ENCODE results near the gene FKBP5.
A peak's percentile ranks its signal among the peaks of the same experiment; 100 is the strongest.
"Not testable (repeated sequence)": the region's sequence is repeated elsewhere in the genome, so short reads cannot be mapped to it uniquely, and the experiment has no call there.

The FKBP5 gene

GRCh38 chr6:35688605-35689322 is at the start of gene FKBP5:
TSS of gene FKBP5 (minus strand) at chr6:35688915. CDS start at chr6:35642824, 46,091 bp downstream.
- DNase-seq (ENCODE audit: low read depth) = peak; percentile 85

GRCh38 chr6:35737413-35738211 is 48.9 kb upstream of the FKBP5 start:
- no peak for DNase-seq (ENCODE audit: low read depth)

GRCh38 chr6:35736982-35737412 is 48.3 kb upstream of the FKBP5 start, which contains the start of gene ARMC12:
TSS of gene ARMC12 (plus strand) at chr6:35737032. CDS start at chr6:35737109, 77 bp downstream.
- DNase-seq (ENCODE audit: low read depth) = no peak

GRCh38 chr6:35736253-35736894 is 47.7 kb upstream of the FKBP5 start:
- DNase-seq (ENCODE audit: low read depth) = peak; percentile 73

GRCh38 chr6:35735452-35735851 is 46.7 kb upstream of the FKBP5 start:
- no peak for DNase-seq (ENCODE audit: low read depth)

GRCh38 chr6:35734319-35734718 is 45.6 kb upstream of the FKBP5 start:
- not testable (repeated sequence) for DNase-seq (ENCODE audit: low read depth)

- DNase-seq (ENCODE audit: low read depth) = no peak
Observed at GRCh38 chr6:35733633-35734032, 44.9 kb upstream of the FKBP5 start.

- peak; percentile 89 for DNase-seq (ENCODE audit: low read depth)
Observed at GRCh38 chr6:35731736-35732532, 43.2 kb upstream of the FKBP5 start.

GRCh38 chr6:35731414-35731735 is 42.7 kb upstream of the FKBP5 start:
- peak; percentile 84 for DNase-seq (ENCODE audit: low read depth)

- no peak for DNase-seq (ENCODE audit: low read depth)
Observed at GRCh38 chr6:35730745-35731413, 42.2 kb upstream of the FKBP5 start.

- DNase-seq (ENCODE audit: low read depth) = no peak
Observed at GRCh38 chr6:35729722-35730121, 41.0 kb upstream of the FKBP5 start.

- no peak for DNase-seq (ENCODE audit: low read depth)
Observed at GRCh38 chr6:35728683-35729678, 40.3 kb upstream of the FKBP5 start.

GRCh38 chr6:35727935-35728682 is 39.4 kb upstream of the FKBP5 start:
- peak; percentile 79 for DNase-seq (ENCODE audit: low read depth)

- DNase-seq (ENCODE audit: low read depth) = no peak
Observed at GRCh38 chr6:35727231-35727934, 38.7 kb upstream of the FKBP5 start.

GRCh38 chr6:35725721-35726438 is 37.2 kb upstream of the FKBP5 start:
- no peak for DNase-seq (ENCODE audit: low read depth)

GRCh38 chr6:35725081-35725708 is 36.5 kb upstream of the FKBP5 start:
- DNase-seq (ENCODE audit: low read depth) = no peak

- no peak for DNase-seq (ENCODE audit: low read depth)
Observed at GRCh38 chr6:35724471-35724870, 35.8 kb upstream of the FKBP5 start.

GRCh38 chr6:35724059-35724458 is 35.3 kb upstream of the FKBP5 start:
- DNase-seq (ENCODE audit: low read depth) = no peak

Measured in activated T-helper 9 cell treated with anti-CD3 and anti-CD28 coated beads, Interleukin-2, amount 50 U/mL, for 16 hours (primary cell).